DND-41 (cell line): ENCODE results near the gene SNAI3.

Source experiments
- ATAC-seq: fragments of 200-7000 bp; cut with Tn5 transposase; 3 replicates; pipeline ENCODE4 v1.9.1; 2021; ENCODE audit warnings: low read depth; ENCODE audit not compliant: insufficient read depth
- DNase-seq: peaks from one replicate; pipeline ENCODE4 v3.0.0-alpha.2; 2020
- H2AFZ ChIP-seq: 2 replicates; pipeline ENCODE4 v1.6.0; 2012; ENCODE audit warnings: low read depth, low read length
- H3K27ac ChIP-seq: 2 replicates; pipeline ENCODE4 v1.5.1; 2012; ENCODE audit warnings: low read length, inconsistent platforms
- H3K27me3 ChIP-seq: fragments of 200-600 bp; sonication (generic); 2 replicates; pipeline ENCODE4 v1.6.0; 2012; ENCODE audit warnings: low read length, mild to moderate bottlenecking, inconsistent platforms; ENCODE audit not compliant: insufficient read depth, poor library complexity
- H3K36me3 ChIP-seq: 2 replicates; pipeline ENCODE4 v1.5.1; 2012; ENCODE audit warnings: low read length, inconsistent platforms; ENCODE audit not compliant: insufficient read depth
- H3K4me1 ChIP-seq: 2 replicates; pipeline ENCODE4 v1.5.1; 2012; ENCODE audit warnings: mild to moderate bottlenecking, low read length; ENCODE audit not compliant: insufficient read depth
- H3K4me2 ChIP-seq: 2 replicates; pipeline ENCODE4 v1.6.0; 2012; ENCODE audit warnings: mild to moderate bottlenecking, moderate library complexity, low read length, inconsistent platforms; ENCODE audit not compliant: insufficient read depth
- H3K4me3 ChIP-seq, 2 experiments: fragments of 200-600 bp in 1 of 2; shearing (Covaris generic) in 1 of 2; 2 replicates each; pipeline ENCODE4 v1.5.1; 2012 to 2016; ENCODE audit warnings: inconsistent platforms in 2 of 2, low read length in 2 of 2, mild to moderate bottlenecking in 2 of 2, low read depth in 1 of 2, moderate library complexity in 1 of 2
- H3K79me2 ChIP-seq: 2 replicates; pipeline ENCODE4 v1.6.0; 2012; ENCODE audit warnings: low read length, inconsistent platforms; ENCODE audit not compliant: insufficient read depth
- H3K9ac ChIP-seq: 2 replicates; pipeline ENCODE4 v1.6.0; 2012; ENCODE audit warnings: low read depth, mild to moderate bottlenecking, inconsistent platforms, low read length, moderate library complexity
- H3K9me3 ChIP-seq: 2 replicates; pipeline ENCODE4 v1.5.1; 2012; ENCODE audit warnings: low read length, moderate library complexity, mild to moderate bottlenecking, inconsistent platforms; ENCODE audit not compliant: insufficient read depth, severe bottlenecking
- H4K20me1 ChIP-seq: 2 replicates; pipeline ENCODE4 v1.6.0; 2012; ENCODE audit warnings: low read length; ENCODE audit not compliant: insufficient read depth
- CTCF ChIP-seq: IDR thresholded peaks from 2 replicates; pipeline ENCODE4 v1.5.1; 2012; ENCODE audit warnings: borderline replicate concordance, low read length, moderate library complexity, mild to moderate bottlenecking; ENCODE audit not compliant: poor library complexity, severe bottlenecking; ENCODE audit errors: extremely low read depth
- EZH2 ChIP-seq: IDR thresholded peaks from 3 replicates; pipeline ENCODE4 v1.6.1; 2012; ENCODE audit warnings: borderline replicate concordance, low read depth, mild to moderate bottlenecking, moderate library complexity, low read length, inconsistent platforms; ENCODE audit not compliant: severe bottlenecking

SNAI3 gene

GRCh38 chr16:88732172-88732960, 46.1 kb upstream of the SNAI3 start:
- Histone ChIP-seq H4K20me1 (peaks cover 21% of the 10 kb centered on the region), H3K27ac (no peak overlapping the region), H3K9ac (no peak overlapping the region), H3K9me3 (no peaks in the 10 kb centered on the region), H3K4me2 (no peak overlapping the region), H3K4me3 (no peak overlapping the region), H3K36me3 (peaks cover 77% of the 10 kb centered on the region), H3K4me1 (no peaks in the 10 kb centered on the region), H2AFZ (no peak overlapping the region), H3K27me3 (no peaks in the 10 kb centered on the region), H3K79me2 (no peaks in the 10 kb centered on the region)
- ATAC-seq, result no peak
- TF ChIP-seq EZH2 (no peak), CTCF (no peak)
- no peak for DNase-seq

DNA sequence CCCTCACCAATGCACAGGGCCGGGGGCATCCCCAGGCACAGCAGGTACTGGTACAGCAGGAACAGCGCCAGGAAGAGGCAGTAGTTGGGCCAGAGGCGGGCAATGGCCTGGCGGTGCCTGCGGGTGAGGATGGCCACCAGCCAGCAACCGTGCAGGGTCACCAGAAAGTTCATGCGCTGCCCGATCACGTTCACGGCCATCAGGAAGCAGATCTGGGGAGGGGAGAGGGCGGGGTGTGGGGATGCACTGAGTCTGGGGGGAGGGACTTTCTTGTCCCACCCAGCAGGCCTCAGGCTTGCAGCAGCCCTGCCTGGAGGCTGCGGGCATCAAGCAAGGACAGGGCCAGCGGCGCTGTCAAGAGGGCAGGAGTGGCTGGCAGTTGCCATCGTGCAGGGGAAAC, 45.4 kb upstream of the SNAI3 start:
- H3K4me1 ChIP-seq, result no peaks in the 10 kb centered on the region
- H3K27ac ChIP-seq, result no peak overlapping the region
- peaks cover 77% of the 10 kb centered on the region for H3K36me3 ChIP-seq
- H3K4me3 ChIP-seq, result no peak overlapping the region
- no peak overlapping the region for H3K4me2 ChIP-seq
- H3K9me3 ChIP-seq, result no peaks in the 10 kb centered on the region
- no peaks in the 10 kb centered on the region for H3K79me2 ChIP-seq
- no peak for DNase-seq
- TF ChIP-seq CTCF (no peak), EZH2 (no peak)
- peaks cover 17% of the 10 kb centered on the region for H4K20me1 ChIP-seq
- no peaks in the 10 kb centered on the region for H3K27me3 ChIP-seq
- H2AFZ ChIP-seq, result no peak overlapping the region
- no peak for ATAC-seq
- H3K9ac ChIP-seq, result no peak overlapping the region

DNA sequence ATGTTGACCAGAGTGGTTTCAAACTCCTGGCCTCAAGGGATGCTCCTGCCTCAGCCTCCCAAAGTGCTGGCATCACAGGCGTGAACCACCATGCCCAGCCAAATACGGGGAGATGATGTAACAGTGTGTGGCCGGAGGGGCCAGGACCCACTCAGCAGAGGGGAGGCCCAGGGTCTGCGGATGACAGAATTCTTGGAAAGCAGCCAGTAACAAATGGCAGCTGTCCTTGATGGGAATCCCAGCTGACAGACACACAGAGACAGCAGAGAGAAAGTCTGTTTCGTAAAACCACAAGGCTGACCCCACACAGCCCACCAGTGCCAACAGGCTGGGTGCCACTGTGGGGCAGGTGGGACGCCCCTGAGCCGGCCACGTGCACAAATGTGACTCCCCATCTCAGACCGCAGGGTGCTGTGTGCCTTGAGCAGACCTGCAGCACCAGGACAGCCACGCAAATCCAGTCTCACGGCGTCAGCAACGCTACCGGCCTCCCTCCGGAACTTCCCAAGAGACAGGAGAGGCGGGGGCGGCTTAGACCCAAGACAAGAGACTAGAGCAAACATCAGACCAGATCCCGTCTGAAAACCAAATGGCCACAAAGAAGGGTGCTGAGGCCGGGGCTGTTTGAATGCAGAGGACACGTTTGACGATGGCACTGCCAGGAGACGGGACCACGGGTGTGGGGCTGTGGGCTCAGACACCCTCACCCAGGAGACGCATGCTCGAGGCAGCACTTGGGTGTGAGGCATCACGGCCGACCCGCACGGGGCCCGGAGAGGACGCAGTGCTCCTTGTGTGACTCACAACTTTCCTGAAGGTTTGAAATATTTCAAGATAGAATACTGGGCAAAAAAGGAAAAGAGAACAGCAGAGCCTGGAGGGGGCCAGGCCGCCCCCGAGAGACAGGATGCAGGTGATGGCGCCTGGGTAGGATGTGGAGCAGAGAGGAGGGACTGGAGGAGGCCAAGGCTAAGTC, 44.6 kb upstream of the SNAI3 start:
- H3K36me3 ChIP-seq, result peaks cover 78% of the 10 kb centered on the region
- H3K27ac ChIP-seq, result no peak overlapping the region
- H3K4me3 ChIP-seq, result no peak overlapping the region
- no peak overlapping the region for H3K4me2 ChIP-seq
- no peaks in the 10 kb centered on the region for H3K9me3 ChIP-seq
- no peaks in the 10 kb centered on the region for H3K27me3 ChIP-seq
- TF ChIP-seq EZH2 (no peak), CTCF (no peak)
- H3K79me2 ChIP-seq, result no peaks in the 10 kb centered on the region
- no peak overlapping the region for H3K9ac ChIP-seq
- no peaks in the 10 kb centered on the region for H3K4me1 ChIP-seq
- ATAC-seq, result no peak
- H4K20me1 ChIP-seq, result peaks cover 17% of the 10 kb centered on the region
- no peak for DNase-seq
- H2AFZ ChIP-seq, result no peak overlapping the region
